Inflammatory macrophage (primary cell): ENCODE results near the gene PTCH2.
"Not testable (repeated sequence)": the region's sequence is repeated elsewhere in the genome, so short reads cannot be mapped to it uniquely, and the experiment has no call there.

Experiments
- DNase-seq, 2 donors: peaks; one replicate each; pipeline ENCODE4 v3.0.0-alpha.2; 2020 to 2022

PTCH2 gene

GRCh38 chr1:44817771-44818495, 25.1 kb downstream of the PTCH2 start:
- DNase-seq = no peak

- DNase-seq = no peak
These were observed 25.7 kb downstream of the PTCH2 start for GRCh38 chr1:44817307-44817706.

- DNase-seq = not testable (repeated sequence)
These were observed 27.1 kb downstream of the PTCH2 start for GRCh38 chr1:44815926-44816325.

DNA sequence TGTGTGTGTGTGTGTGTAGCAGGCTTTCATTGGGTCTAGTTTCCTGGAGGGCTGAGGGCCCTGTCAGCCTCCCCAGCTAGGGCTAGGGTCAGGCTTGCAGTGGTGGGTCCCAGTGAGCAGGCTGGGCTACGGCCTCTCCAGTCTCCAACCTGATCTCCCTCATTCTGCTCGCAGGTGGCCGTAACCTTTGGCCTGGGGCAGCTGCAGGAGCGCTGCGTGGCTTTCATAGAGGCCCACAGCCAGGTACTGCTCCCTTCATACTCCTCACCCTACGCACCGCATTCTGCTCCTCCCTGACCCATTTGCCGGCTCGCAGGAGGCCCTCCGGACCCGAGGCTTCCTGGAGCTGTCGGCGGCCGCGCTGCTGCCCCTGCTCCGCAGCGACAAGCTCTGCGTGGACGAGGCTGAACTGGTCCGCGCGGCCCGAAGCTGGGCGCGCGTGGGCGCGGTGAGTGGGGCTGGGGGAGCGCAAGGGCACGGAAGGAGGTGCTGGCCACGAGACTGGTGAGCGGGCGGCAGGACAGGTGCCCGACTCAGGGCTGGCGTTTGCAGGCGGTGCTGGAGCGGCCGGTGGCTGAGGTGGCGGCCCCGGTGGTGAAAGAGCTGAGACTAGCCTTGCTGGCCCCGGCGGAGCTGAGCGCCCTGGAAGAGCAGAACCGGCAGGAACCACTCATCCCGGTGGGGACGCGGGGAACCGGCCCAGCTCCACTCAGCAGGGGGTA, 30.1 kb downstream of the PTCH2 start:
- DNase-seq = no peak

DNA sequence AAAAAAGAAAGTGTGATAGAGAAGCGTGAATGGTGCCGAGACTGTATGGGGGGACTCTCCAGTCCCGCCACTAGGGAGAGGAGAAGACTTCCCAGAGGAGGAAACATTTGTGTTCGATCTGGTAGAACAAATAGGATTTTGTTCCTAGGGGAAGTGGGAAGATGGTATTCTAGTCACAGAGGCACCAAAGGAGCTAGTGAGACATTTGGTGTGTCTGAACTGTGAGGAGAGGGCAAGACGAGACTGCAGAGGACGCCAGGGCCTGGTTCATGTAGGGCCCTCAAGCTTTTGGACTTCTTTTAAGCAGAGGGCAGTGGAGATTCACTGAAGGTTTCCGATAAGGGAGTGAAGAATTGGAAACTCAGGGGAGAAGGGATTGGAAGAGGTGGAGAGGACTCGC, 31.8 kb downstream of the PTCH2 start:
- no peak for DNase-seq

- DNase-seq = not testable (repeated sequence)
These were observed 32.3 kb downstream of the PTCH2 start for GRCh38 chr1:44810762-44811105.

DNA sequence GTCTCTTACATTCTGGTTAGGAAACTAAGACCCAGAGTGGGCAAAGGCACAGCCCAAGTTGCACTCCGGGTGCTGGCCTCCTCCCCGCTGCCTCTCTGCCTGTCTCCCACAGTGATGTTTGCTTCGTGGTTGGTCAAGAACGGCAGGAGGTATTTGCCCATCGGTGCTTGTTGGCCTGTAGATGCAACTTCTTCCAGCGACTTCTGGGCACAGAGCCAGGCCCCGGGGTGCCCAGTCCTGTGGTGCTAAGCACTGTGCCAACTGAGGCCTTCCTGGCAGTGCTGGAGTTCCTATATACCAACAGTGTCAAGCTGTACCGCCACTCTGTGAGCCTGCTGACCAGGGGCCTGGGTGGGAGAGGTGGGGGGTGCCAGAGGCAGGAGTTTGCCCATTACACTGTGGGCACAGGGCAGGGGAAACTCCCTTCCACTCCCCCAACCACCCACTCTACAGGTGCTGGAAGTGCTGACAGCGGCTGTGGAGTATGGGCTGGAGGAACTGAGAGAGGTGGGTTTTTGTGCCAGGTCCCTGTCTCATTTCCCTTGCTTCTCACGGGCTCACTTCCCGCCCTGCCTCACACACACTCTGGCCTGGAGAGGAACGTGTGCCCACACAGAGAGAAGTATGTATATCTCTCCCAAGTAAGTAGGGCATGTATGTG, 32.8 kb downstream of the PTCH2 start:
- DNase-seq = peak; percentile 72 to 77

DNA sequence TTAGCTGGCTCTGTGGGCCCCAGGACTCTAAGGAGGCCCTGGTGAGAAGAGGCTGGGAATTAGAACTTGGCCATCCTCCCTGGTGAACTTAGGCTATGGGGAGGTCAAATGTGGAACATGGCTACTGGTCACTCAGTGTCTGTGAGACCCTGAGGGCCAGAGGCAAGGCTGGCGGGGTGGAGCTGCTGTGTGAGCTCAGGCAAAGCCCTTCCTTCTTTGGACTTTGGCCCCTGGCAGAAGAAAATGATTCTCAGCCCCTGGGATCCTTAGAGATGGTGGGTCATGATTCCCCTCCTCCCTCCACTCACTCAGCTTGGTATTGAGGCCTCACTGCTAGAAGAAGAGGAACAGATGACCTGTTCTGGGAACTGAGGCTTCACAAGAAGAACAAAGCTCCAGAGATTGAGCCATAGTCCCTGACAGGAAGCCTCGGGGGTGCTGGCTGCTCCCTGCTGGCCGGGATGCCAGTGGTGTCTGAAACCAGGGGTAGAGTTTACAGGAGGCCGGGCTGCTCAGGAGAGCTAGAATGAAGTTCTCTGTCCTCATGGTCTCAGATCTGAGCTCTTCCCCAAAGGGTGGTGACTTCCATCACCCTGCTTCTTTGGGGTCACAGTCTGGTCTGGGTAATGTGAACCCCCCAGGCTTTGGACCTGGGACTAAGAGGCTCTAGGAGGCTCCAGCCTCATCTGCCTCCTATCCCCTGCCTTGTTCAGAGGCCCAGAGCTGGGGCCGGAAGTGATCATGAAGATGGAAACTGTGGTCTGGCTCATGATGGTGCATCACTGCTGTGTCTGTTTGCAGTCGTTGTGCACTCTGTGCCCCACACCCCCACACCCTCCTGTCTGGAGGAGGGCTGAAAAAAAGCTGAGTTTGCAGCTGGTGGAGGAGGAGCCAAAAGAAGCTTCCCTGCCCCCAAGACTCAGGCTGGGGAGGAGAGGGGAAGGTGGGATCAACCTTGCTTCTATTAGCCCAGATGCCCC, 33.8 kb downstream of the PTCH2 start:
- DNase-seq = peak; percentile 93 to 95

GRCh38 chr1:44808063-44808937, 34.8 kb downstream of the PTCH2 start, which contains the start of gene BTBD19:
Gene BTBD19 (plus strand): TSS chr1:44808523. CDS start chr1:44808821, 298 bp downstream.
- DNase-seq = no peak

DNA sequence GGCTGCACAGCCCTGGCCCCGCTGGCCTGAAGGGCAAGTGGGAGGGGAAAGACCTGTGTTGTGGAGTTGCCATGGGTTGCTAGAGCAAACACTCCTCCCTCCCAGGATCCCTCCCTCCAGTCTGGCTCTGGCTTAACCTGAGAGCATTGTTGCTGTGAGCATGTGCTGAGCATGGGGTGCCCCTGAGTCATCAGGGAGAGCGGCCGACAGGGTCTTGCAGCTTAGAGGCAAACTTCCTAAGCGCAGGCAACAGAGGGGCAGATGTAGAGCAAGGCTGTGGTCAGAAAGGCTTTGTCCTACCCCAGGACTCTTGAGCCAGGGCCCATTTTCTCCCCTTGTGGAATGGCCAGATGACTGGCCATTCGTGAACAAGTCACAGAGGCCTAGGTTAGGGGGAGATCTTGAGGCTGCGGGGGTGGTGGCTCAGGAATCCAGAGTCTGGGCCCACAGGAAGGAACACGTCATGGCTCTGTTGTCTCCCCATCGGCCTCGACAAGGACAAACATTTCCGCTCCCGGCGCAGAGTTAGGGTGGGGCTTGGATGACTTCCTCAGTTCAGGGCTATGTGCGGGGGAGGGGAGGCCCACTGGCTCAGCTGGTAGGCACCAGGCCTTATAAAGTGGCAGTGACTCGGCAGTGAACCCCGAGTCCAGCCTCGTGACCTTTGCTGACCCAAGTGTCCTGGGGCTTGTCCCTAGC, 35.5 kb downstream of the PTCH2 start:
- peak; percentile 99 to 100 for DNase-seq

- no peak for DNase-seq
These were observed 36.2 kb downstream of the PTCH2 start, which contains the start of gene DYNLT4 for GRCh38 chr1:44806704-44807363. Gene DYNLT4 (minus strand): TSS chr1:44807351. CDS start chr1:44806668, 683 bp downstream.

- no peak for DNase-seq
These were observed 36.9 kb downstream of the PTCH2 start for GRCh38 chr1:44806025-44806703.

- no peak for DNase-seq
These were observed 37.6 kb downstream of the PTCH2 start for GRCh38 chr1:44805311-44806024.

DNA sequence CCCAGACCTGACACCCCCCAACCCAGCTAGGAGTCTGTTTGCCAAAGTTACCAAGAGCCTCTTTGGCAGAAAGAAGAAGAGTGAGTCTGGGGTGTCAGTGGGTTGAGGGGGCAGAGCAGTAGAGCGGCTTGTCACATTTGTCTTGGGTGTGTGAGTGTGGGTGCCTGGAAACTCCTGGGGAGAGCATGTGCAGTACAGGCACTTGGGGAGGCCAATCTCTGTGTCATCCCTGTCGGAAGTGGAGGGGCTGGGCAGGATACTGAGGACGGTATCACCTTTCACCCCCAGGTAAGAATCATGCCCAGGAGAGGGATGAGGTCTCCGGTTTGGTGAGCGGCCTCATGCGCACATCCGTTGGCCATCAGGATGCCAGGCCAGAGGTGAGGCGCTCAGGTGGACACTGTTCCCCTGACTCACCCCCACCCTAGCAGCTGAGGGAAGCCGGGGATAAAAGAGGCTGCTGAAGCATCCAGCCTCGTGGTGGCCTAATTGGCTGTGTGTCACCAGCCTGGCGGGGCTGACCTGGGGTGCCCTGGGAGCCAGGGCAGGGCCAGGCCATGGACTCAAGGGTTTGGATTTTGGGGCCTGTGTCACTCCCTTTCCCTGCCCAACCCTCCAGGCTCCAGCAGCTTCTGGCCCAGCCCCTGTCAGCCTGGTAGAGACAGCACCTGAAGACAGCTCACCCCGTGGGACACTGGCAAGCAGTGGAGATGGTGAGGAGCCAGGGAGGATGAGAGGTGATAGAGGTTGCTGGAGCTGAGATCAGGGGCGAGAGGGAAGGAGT, 39.5 kb downstream of the PTCH2 start:
- DNase-seq = no peak

GRCh38 chr1:44803062-44803311, 40.1 kb downstream of the PTCH2 start:
- no peak for DNase-seq

DNA sequence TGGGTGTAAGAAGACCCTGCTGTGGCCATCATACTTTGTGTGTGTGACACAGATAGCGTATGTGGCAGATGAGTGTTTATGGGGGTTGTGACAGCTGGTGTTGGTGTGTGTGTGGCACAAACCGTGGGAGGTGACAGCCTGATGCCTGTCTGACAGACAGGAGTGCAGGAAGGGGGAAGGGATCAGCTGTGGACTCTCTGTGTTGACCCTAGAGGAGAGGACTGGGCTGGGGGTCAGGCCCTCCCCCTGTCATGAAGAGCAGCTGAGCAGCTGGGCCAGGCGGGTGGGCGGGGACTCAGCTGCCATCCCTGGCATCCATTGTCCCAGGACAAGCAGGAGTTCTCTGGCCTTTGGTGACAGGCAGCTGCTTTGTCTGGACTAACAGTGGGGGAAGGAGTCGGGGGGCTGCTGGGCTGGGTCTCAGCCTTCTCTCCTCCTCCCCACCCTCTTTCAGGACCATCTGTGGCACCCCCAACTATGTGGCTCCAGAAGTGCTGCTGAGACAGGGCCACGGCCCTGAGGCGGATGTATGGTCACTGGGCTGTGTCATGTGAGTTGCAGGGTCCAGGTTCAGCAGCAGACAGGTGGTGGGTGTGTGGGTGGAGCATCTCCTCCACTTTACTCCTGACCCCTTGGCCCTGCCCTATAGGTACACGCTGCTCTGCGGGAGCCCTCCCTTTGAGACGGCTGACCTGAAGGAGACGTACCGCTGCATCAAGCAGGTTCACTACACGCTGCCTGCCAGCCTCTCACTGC, 40.6 kb downstream of the PTCH2 start:
- peak in 1 of 2 donors; percentile 45 for DNase-seq
